ENCODE data around the gene ZDHHC21. TPM values are rescaled to one million over a fixed set of nuclear protein-coding genes. Genes with fewer than 3 reads are reported as not detected.

ZDHHC21 gene
- total and polyA plus RNA-seq, 2 donors (not counting 3 experiments of a cell fraction or from before 2014, with no cell fraction given) = 7.2 to 25.9 TPM

GRCh38 chr9:14653511-14653910, 39.7 kb downstream of the ZDHHC21 start:
- BruUV-seq (replicated peaks) = no TSS peak
- FAIRE-seq (no peak), DNase-seq (ENCODE audit: low read depth, low spot score) (no peak)
- H2AFZ ChIP-seq (ENCODE audit: low read depth, low read length) = no peak overlapping the region
- H3K4me2 ChIP-seq (ENCODE audit: insufficient read depth, low read length) = no peak overlapping the region
- ChIA-PET CTCF (interaction anchor here (0.8 to 2.2 kb wide), 14 partner anchors 8 to 1934 kb away, joined by 3 to 31 read pairs (median 6); no protein-coding TSS in a partner anchor), POLR2A (no interaction called here)
- no peak overlapping the region for H3K27ac ChIP-seq (ENCODE audit: insufficient read depth, low read depth, low read length)
- no peaks in the 10 kb centered on the region for H3K27me3 ChIP-seq (ENCODE audit: control insufficient read depth in 2 of 2, insufficient read depth in 2 of 2, low read length in 2 of 2)
- H3K9me1 ChIP-seq (replicated peaks; ENCODE audit: control insufficient read depth, extremely low read depth, insufficient read depth, low read length) = no peaks in the 10 kb centered on the region
- H3K79me2 ChIP-seq (ENCODE audit: control insufficient read depth, insufficient read depth, low read length) = peaks cover 10% of the 10 kb centered on the region
- H3K36me3 ChIP-seq (ENCODE audit: control insufficient read depth in 2 of 2, extremely low read depth in 1 of 2, insufficient read depth in 2 of 2, low read length in 2 of 2) = peaks cover 3 to 6% of the 10 kb centered on the region in 2 experiments
- dilution Hi-C loops (cut with MboI; ENCODE audit: extremely low pct_ligation_motif_present, low sequenced_read_pairs) = no loop called here
- intact Hi-C loops (cut with micrococcal nuclease) = loop anchor here (10.0 kb wide), 1 partner anchor 1619 kb away; no protein-coding TSS in a partner anchor
- no peaks in the 10 kb centered on the region for H3K4me1 ChIP-seq (ENCODE audit: control insufficient read depth, extremely low read depth, insufficient read depth, low read length)
- TF ChIP-seq EZH2 (IDR thresholded peaks at IDR 0.05; ENCODE audit: borderline replicate concordance, low read depth, low read length, severe bottlenecking) (no peak), FOS (IDR thresholded peaks at IDR 0.05; ENCODE audit: borderline replicate concordance, insufficient read depth, low read length) (no peak), GATA2 (IDR thresholded peaks at IDR 0.05; ENCODE audit: insufficient read depth, insufficient read length, low read depth, low read length) (no peak), POLR2A (IDR thresholded peaks at IDR 0.05; ENCODE audit: low read depth, low read length) (no peak), MAX (IDR thresholded peaks at IDR 0.05; ENCODE audit: insufficient read depth, insufficient read length) (no peak), MYC (IDR thresholded peaks at IDR 0.05; ENCODE audit: low read depth, low read length) (no peak), CTCF (IDR thresholded peaks at IDR 0.05; ENCODE audit: extremely low read depth in 1 of 2, insufficient read depth in 1 of 2, low read depth in 1 of 2, low read length in 2 of 2) (no peak), JUN (IDR thresholded peaks at IDR 0.05; ENCODE audit: borderline replicate concordance, insufficient read depth, insufficient read length, low read depth) (no peak), POLR2AphosphoS5 (IDR thresholded peaks at IDR 0.05; ENCODE audit: insufficient read depth, low read depth, low read length) (no peak)
- peaks cover 4% of the 10 kb centered on the region for H3K9me3 ChIP-seq (replicated peaks; ENCODE audit: control insufficient read depth, insufficient read depth, low read length)
- H3K9ac ChIP-seq (replicated peaks; ENCODE audit: extremely low read depth, insufficient read depth, low read length) = no peak overlapping the region
- no peak overlapping the region for H3K4me3 ChIP-seq (replicated peaks in 1 of 3; ENCODE audit: insufficient read depth in 1 of 3, low read depth in 1 of 3, low read length in 3 of 3)
- no peaks in the 10 kb centered on the region for H4K20me1 ChIP-seq (replicated peaks; ENCODE audit: control insufficient read depth, extremely low read depth, insufficient read depth, low read length)
